ENCODE results near the gene SPI1.

Gene SPI1

DNA sequence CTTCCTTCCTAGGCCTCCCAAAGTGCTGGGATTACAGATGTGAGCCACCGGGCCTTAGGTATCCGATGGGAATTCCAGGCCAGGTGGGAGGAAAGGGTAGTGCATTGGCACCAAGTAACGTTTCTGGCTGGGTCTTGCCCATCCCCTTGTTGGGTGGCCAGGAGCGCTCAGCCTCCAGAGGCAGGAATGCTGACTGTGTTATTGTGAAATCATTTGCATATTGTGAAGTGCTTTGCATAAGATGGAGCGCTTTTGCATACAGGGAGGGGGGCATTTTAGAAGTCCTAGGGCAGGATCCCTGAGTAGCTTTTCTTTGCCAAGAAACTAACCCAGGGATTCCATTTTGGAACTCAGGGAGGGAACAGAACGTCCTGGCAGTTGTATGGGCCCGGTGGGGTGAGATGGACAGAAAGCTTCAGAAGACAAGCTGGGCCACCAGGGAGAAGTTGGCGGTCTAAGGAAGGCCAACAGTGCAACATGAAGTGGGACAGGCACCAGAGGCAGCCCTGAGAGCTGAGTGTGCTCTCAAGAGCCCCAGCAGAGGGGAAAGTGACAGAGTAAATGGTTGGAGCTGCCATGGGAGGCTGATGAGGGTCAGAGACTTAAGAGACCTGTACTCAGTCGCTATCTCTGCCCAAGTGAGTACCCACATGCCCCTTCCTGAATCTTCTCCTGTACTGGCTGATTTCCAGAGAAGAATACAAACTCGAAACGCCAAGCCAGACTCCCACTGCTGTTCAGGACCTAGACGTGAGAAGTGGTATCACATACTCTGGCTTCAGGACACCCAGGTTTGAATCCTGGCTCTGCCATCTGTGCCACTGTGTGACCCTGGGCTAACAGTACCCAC lies 28.8 kb upstream of the SPI1 start:
- DNase-seq: no peak

DNA sequence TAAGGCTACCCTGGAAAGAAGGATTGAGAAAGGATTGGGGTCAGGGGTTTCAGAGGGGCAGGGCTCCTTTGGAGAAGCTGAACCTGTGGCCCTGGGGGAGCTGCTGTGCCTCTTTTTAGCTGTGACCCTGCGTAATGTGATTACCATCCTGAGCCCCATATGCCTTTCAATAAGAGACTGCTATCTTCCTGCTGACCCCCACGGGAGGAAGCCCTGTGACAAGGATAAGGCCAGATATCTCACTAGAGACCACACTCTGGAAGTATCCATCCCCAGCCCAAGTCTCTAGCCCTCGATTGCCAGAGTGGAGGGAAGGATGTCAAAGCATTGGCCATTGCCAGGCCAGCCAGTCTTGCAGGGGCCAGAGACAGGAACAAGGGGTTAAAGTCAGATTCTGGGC lies 25.2 kb upstream of the SPI1 start:
- no peak for DNase-seq

DNA sequence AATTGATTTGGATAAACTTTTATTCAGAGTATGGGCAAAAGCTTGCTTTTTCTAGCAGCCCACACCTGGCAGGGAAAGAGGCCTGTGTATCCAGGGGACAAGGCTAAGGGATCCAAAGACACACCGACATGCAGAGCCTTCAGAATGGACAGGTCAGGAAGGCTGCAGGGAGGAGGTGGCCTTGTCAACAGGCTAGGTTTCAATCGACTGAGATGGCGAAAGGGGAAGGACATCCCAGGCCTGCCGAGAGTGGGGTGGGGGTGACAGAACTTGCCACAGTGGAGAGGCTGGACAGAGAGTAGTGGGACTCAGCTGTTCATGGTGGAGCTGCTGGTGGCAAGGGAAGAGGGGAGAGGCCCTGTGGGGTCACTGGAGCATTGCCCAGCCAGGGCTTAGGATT lies 24.8 kb upstream of the SPI1 start:
- no peak for DNase-seq

DNA sequence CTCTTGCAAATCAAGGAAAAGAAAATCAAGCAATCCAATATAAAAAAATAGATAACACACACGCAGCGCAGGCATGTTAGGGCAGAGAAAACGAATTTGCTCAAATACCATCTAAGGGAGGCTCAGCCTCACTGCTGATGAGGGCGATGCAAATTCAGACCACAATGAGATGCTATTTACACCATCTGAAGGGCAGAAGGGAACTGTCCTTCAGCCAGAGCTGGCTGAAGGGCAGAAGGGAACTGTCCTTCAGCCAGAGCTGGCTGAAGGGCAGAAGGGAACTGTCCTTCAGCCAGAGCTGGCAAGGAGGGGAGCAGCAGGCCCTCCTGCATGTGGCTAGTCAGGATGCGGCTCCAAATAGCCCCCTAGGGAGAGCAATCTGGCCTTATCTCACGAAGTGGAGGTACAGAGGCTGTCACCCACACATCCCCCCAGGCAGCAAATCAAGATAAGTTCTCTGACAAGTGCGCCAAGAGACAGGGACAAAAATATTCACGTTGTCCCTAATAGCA lies 22.5 kb upstream of the SPI1 start:
- no peak for DNase-seq

DNA sequence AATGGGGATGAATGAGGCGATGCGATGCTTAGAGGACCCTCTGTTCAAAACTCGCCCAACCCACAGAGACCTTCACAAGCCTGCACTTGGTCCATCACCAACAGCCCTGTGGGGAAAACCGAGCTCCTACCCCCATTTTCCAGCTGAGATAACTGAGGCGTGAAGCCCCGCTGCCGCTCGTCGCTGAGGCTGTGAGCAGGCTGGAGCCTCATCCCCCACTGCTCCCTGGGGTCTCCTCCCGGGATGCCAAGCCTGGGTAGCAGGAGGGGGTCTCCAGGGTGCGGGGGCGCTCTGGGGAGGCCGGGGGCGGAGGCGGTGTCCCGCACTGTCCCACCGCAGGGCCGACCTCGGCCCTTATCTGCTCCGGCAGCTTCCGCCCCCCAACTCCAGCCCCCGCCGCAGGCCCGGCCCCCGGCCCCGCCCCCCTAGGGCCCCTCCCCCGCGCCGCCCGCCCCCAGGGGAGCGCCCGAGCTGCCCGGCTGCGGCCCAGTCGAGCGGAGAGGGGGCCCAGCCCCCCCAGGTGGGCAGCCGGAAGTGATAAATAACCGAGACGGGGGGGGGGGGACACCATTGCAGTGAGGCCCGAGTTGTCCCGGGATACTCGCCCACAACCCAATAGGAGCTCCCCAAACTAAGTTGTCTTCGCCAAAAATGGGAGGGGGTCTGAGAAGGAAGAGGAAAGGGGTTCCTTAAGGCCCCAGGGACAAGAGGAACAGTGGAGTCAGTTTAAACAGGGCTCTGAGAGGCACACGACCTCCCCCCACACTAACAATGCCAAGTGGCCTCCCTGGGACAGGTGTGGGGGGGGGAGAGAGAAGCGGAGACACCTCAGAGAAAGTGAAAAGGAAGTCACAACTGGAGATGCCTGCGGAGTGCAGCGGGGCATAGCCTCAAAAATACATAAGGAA lies 21.8 kb upstream of the SPI1 start:
- DNase-seq: no peak

DNA sequence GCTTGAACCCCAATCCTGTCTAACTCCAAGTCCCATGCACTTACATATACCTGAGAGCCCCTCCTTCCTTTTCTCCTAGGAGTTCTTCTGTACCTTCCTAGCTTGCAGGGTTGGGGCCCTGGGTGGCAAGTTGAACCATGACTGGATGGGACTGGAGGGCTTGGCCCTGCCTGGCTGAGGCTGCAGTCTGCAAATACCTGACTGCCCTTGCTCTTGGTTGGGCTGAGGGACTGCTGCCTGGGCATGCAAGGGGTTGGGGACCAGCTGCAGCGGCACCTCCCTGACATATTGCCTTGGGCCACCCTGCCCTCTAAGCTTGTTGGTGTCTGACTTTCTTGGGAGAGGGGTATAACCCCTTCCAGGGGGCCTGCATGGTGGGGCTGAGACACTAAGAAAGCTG lies 20.2 kb upstream of the SPI1 start:
- DNase-seq: no peak

DNA sequence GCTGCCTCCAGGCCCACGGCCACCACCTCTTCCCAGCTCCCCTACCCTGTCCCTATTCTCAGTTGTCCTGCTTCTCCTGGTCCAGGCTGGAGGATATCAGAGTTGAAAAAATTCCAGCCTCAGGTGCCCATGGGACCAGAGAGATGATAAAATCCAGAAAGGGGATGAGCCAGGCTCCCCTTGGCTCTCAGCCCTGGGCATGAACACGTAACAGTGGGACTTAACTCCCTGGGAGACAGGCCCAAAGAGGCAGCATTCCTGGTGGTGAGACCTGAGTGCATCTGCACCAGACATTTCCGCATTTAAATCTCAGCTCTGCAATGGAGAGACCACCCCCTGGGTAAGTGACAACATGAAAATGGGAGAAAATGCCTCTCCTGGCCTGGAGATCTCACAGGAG lies 19.7 kb upstream of the SPI1 start:
- DNase-seq: no peak

DNA sequence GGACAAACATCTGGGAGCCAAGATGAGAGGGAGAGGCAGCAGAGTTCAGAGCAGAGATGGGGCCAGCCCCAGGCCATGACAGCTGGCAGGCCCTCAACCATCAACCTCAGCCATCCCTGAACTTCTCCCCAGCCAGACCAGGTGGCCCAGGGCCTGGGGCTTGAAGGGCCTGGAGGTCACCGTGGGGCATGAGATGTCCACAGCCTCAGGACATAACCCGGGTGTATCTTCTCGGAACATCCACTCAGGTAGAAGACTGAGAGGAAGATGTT lies 17.6 kb upstream of the SPI1 start:
- no peak for DNase-seq

DNA sequence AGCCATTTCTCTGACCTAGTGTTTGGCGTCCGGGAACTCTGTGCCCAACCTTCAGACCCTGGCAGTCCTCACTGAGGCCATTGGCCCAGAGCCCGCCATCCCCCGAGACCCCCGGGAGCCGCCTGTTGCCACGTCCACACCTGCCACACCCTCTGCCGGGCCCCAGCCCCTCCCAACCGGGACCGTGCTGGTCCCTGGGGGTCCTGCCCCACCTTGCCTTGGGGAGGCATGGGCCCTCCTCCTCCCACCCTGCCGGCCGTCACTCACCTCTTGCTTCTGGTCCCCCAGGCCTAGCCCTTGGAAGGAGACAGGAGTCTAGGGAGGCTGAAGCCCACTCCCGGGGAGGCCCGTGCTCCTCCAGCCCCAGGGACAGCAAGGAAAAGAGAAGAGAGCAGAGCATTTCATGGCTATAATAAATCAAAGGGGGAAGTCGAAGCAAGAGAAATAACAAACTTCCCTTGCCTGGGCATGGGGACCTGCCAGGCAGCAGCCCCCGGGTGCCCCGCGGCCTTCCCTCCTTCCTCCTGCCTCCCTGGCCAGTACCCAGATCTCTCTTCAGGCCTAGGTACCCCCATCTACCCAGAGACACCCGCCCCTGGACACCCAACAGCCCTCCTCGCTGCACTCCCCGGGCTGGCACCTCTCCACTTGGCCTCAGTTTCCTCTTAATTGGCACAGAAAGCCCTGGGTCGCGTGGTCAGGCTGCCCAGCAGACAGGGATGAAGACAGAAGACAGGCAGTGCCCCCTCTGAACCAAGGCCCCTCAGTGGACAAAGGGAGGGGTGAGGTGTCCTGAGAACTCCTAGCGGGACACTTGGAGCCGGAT lies 17.1 kb upstream of the SPI1 start:
- DNase-seq: no peak

DNA sequence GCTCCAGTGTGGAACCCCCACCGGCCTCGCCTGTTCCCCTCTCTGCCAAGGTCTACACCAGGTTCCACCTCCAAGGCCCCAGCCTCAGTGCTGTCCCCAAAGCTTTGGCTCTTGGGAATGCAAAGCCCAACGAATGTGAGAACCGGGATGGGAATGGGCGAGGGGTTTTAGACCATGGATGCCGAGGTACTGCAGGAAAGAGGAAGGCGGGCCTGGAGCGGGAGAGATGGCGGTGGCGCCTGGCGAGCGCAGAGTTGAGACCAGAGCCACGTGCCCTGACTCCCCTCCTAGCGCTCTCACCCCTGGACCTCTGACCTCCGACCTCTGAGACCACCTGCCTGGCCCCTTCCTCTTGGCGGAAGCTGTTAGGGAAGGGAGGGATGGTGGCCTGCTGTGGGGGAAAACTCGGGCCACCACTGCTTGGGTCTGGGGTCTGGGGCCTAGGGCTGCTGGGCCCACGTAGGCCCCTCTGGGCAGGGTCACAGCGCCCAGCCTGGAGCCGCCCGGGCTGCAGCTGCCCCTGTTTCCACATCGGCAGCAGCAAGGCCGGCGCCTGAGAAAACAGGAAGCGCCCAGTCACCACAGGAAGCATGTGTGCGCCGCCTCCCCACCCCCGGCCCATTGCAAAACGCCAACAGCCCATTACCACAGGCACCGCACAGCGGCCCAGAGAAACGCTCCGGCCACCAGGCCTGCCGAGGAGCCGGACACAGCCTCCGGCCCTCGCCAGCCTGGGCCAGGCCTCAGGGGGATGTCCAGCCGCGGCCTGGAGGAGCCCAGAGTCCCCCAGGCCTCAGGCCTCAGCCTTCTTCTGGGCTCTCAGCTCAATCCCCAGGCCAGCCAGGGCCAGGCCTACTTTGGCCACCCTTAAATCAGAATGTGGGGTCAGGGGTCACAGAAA lies 16.2 kb upstream of the SPI1 start:
- peak in 1 of 2 donors; percentile 40 for DNase-seq

DNA sequence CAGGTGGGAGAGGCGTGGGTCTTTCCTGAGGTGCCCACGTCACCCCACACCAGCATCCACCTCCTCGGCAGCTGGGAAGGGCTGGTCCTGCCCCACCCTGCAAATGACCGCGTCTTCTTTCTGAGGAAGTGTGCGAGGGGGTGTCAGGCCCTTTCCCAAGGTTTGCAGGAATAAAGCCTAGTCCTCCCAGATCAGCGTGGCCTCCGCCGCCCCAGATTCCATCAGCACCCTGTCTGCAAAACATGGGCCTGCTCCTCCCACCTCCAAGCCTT lies 15.6 kb upstream of the SPI1 start:
- no peak for DNase-seq

DNA sequence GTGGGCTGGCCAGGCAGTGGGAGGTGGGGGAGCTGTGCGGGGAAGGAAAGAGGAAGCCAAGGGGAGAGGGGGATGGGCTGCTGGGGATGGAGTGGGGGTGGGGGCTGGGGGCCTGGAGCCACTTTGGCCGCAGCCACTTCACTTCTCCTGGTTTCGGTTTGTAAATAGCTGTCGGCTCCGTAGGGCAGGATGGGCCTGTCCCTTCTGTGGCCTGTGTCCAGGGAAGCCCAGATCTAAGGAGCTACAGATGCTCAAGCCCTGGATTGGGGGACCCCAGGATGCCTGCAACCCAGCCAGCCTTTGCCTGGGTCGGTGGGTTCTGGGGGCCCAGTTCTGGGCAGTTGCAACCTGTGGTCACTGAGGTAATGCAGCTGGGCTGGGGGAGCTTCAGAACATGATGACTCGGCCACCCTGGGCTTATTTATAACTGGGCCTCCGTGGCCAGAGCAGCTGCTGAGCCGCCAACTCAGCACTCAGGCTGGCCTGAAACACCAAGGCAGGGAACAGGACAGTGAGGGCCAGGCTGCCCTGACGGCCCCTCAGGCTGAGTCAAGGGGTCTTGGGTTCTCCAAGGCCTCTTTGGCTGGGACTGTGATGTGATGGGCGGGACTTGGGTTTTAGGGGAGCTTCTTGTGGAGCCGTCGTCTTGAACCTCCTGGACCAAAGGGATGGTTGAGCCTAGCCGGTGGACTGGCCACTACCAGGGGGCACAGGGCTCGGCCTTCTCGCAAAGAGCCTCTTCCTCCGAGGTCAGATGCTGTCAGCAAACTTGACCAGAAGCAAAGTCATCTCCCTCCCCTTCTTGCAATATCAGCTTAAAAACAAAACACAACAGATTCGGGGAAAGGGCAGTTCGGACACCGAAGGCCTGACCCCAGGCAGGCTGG lies 15.1 kb upstream of the SPI1 start:
- no peak for DNase-seq

DNA sequence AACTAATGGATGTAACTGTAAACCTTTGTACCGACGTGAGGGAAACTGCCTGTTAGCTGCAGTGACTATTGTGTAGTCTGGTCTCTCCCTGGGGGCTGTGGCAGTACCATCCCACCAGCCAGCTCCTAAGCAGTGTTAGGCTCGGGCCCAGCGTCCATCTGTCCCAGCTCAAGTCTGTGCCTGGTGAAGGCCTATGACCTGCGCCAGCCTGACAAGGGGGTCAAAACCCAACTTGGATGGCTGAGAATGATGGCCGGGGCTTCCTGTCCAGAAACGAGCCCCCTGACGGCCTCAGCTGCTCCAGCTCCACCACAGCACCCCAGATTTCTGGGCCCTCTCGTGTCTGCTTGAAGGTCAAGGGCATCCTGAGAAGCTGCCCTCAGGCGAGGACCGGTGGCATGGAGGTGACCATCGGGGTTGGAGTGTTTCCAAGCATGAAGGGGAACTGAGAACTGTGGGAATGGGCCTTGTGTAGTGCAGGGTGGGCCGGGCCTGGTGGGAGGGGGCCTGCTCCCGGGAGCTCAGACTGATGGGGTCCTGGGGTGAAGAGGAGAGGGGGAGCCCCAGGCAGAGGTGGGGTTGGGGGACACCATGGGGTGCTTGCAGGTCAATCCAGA lies 14.3 kb upstream of the SPI1 start:
- no peak for DNase-seq

DNA sequence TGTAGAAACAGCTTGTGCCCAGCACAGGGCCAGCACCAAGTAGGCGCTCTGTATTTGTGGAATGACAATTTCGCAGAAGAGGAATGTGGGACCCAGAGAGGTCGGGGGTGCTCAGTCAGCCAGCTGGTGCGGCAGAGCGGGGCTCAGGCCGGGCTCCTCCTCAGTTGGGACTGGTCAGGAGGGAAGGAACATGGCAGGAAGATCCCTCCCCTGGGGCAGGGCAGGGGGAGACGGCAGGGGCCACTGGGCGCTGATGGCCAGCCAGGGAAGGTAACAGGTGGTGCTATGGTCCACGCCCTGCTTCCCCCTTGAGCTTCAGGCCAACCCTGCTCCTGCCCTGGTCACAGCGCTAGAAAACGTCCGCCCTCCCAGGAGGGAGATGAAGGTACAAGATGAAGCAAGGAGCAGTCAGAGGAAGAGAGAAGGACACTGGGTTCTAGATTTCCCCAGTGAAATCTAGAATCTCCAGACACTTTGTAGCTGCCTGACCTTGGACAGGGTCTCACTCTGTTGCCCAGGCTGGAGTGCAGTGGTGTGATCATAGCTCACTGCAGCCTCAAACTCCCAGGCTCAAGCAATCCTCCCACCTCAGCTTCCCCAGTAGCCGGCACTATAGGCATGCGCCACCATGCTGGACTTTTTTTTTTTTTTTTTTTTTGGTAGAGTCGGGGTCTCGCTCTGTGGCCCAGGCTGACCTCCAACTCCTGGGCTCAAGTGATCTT lies 13.5 kb upstream of the SPI1 start:
- no peak for DNase-seq

DNA sequence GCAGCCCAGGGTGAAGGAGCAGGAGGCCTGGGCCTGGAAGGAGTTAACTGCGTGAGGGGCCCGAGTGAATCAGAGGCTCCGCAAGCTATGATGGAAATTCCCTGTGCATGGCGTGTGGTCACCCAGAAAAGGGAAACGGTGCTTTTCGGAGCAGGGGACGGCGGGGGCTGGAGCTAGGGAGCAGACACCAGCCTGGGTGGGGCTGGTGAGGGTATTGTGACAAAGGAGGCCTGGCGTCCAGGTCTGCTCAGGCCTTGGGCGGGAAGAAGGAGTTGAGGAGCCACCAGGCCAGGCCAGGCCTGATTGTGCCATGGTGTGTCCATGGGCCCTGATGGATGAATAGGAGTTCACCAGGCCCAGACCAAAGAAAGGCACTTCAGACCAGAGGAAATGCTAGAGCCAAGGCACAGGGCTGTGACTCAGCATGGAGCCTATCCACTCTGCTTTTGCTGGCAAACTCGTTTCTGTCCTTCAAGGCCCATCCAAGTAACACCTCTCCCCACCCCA lies 12.8 kb upstream of the SPI1 start:
- DNase-seq: no peak

DNA sequence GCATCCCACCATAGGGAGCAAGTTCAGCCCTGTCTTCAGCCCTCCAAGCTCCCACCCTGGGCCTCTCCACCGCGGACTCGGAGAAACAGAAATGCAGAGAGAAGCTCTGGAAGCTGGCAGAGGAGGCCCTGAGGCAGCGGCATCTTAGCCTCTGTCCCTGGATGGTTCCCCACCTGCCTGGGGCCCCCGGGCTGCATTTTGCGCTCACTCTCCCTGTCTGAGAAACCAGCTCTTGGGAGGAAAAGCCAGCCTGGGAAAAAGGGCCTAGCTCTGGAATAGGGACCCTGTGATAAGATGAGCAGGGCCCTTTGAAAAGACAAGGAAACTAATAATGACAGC lies 12.0 kb upstream of the SPI1 start:
- no peak for DNase-seq

DNA sequence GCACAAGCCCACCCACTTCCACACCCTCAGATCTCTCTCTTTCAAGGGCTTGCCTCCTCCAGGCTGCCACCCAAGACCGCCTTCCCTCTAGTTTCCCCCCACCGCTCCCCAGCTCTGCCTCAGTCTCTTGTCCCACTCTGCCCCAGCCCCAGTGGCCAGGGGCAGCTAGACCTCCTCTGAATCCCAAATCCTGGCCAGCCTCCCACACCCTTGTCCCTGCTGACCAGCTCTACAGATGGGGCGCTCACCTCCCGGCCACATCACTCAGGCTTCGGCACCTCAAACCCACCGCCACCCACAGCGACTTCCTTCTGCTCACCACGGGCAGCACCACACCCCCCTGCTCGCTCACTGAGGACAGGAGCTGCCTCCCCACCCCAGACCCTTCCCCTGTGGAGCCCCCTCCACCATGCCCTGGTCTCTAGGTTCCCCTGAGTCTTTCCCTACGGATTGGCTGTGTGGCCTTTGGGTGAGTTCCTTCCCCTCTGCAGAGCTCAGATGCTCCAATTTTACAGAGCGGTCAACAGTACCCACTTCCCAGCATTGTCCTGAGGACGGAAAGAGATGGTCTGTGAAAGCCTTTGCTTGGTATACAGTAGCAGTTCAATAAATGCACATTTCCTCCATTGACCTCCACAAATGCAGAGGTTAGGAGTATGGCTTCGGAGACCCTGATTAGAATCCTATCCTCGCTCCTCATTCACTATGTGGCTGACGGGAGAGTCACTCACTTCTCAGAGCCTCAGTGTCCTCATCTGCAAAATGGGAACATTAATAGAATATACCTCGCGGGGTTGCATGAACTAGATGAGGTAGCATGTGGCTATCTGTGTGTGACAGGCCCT lies 11.5 kb upstream of the SPI1 start:
- no peak for DNase-seq

DNA sequence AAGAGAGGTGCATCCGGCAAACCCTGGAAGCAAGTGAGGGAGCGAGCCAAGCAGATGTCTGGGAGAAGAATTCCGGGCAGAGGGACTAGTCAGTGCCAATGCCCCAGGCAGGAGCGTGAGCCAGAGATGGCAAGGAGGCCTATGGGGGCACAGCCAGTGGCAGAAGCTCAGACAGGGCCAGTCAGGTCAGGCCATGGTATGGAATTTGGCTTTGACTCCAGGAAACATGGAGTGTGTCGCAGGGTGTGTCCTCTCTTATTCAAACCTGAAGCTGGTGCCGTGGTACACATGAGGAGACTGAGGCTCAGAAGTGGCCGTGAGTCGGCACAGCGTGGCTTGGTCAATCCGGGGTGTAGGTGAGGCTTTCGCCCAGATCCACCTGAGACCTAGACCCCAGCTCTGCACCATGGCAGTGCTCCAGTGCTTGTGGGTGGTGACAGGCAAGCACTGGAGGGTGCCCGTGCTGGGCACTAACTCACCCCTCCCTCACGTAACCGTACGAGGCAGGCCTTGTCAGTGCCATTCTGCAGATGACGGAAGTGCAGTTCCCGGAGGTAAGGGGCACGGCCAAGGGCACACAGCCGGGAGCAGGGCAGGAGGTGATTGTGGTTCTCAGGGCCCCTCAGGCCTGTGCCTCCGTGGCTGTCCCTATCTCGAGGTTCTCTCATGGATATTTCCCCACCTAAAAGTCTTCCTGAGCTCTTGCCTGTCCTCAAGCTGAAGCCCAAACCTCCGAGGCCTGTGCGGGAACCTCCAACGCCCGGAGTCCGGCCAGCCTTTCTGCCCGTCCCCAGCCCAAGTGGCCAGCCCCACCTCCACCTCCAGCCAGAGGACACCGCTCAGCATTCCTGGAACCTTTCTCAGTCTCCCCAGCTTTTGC lies 10.6 kb upstream of the SPI1 start:
- no peak for DNase-seq
